22Rv1 (cell line): ENCODE data around the gene ADGRL3.

ENCODE experiments used
- ZFX ChIP-seq: fragments of 450-650 bp; IDR thresholded peaks from 2 replicates; pipeline ENCODE4 v1.6.1; 2017; ENCODE audit warnings: antibody characterized with exemption, borderline replicate concordance
- TF ChIP-seq, protein P1 (sequence below): fragments of 450-650 bp; IDR thresholded peaks from 2 replicates; pipeline ENCODE4 v1.5.1; 2017; ENCODE audit warnings: mild to moderate bottlenecking

DNA sequence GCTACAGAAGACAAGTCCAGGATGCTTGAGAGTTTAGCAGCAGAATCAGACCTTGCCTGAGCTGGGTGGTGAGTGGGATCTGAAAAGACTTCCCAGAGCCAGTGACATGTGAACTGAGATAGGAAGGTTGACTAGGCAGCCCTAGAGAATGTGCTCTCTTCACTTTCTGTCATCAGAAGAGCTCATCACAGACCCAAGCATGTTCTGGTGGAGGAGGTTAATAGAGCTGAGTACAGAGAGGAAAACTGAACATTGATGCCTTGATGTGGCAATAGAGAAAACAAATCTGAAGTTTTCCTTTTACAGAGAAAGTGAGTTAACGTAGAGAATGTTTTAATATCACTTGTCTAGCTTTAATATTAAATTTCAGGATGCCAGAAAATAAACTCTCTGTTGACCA, 17.1 kb downstream of the ADGRL3 start:
- TF ChIP-seq, protein P1, sequence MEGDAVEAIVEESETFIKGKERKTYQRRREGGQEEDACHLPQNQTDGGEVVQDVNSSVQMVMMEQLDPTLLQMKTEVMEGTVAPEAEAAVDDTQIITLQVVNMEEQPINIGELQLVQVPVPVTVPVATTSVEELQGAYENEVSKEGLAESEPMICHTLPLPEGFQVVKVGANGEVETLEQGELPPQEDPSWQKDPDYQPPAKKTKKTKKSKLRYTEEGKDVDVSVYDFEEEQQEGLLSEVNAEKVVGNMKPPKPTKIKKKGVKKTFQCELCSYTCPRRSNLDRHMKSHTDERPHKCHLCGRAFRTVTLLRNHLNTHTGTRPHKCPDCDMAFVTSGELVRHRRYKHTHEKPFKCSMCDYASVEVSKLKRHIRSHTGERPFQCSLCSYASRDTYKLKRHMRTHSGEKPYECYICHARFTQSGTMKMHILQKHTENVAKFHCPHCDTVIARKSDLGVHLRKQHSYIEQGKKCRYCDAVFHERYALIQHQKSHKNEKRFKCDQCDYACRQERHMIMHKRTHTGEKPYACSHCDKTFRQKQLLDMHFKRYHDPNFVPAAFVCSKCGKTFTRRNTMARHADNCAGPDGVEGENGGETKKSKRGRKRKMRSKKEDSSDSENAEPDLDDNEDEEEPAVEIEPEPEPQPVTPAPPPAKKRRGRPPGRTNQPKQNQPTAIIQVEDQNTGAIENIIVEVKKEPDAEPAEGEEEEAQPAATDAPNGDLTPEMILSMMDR: no peak
- no peak for TF ChIP-seq ZFX
